ENCODE results near the gene KPNA3. TPM values are rescaled to one million over a fixed set of nuclear protein-coding genes. Genes with fewer than 3 reads are reported as not detected.

Gene KPNA3
- total RNA-seq, 4 donors from 2014 or later = 47.9 to 66.4 (median 55.4) TPM

DNA sequence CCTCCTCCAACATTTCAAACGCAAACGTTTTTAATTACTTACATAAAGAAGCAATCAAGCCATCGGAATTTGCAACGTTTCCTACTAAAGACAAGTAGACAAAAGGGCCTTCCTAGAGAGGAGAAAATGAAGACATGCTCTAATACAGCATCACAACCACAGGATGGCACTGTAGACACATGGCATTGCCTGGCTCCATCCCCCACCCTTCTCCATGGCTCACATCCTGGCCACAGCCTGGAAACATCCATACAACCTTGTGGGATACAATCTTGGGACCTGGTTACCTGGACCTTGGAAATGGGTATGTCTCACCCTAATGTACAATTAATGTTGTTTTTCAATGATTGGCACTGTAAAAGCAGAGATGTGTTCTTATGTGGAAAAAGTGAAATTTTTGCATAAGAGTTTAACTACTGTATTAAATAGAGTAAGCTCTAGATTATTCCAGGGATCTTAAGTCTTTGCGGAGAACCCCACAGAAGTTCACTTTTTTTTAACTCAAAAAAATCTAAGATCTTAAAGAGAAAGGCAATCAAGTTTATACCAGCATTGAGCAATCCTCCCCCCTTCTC, 122.7 kb downstream of the KPNA3 start:
- TF ChIP-seq, protein P1, sequence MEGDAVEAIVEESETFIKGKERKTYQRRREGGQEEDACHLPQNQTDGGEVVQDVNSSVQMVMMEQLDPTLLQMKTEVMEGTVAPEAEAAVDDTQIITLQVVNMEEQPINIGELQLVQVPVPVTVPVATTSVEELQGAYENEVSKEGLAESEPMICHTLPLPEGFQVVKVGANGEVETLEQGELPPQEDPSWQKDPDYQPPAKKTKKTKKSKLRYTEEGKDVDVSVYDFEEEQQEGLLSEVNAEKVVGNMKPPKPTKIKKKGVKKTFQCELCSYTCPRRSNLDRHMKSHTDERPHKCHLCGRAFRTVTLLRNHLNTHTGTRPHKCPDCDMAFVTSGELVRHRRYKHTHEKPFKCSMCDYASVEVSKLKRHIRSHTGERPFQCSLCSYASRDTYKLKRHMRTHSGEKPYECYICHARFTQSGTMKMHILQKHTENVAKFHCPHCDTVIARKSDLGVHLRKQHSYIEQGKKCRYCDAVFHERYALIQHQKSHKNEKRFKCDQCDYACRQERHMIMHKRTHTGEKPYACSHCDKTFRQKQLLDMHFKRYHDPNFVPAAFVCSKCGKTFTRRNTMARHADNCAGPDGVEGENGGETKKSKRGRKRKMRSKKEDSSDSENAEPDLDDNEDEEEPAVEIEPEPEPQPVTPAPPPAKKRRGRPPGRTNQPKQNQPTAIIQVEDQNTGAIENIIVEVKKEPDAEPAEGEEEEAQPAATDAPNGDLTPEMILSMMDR (IDR thresholded peaks at IDR 0.05) = peak; percentile 67 to 78 (median 69)
- no peak for TF ChIP-seq POLR2A (IDR thresholded peaks at IDR 0.05; ENCODE audit: low read depth)
- peaks cover under 1 to 32% (median 11%) of the 10 kb centered on the region in 4 donors for H3K36me3 ChIP-seq
- 58% methylated on average over 5 of the region's 5 CpGs for WGBS
- intact Hi-C loops (cut with DNase I) = loop anchor here (5.0 kb wide), 2 partner anchors 122 to 177 kb away; partner anchors contain the start of gene KPNA3
- no peaks in the 10 kb centered on the region for H3K27me3 ChIP-seq
- no peak overlapping the region for H3K27ac ChIP-seq (replicated peaks in 1 of 4)
- DNase-seq (ENCODE audit: extremely low spot score) = no peak
- no peaks in the 10 kb centered on the region for H3K9me3 ChIP-seq
- no peak overlapping the region for H3K4me3 ChIP-seq
- peaks cover 0 to 13% (median 0%) of the 10 kb centered on the region in 4 donors for H3K4me1 ChIP-seq

DNA sequence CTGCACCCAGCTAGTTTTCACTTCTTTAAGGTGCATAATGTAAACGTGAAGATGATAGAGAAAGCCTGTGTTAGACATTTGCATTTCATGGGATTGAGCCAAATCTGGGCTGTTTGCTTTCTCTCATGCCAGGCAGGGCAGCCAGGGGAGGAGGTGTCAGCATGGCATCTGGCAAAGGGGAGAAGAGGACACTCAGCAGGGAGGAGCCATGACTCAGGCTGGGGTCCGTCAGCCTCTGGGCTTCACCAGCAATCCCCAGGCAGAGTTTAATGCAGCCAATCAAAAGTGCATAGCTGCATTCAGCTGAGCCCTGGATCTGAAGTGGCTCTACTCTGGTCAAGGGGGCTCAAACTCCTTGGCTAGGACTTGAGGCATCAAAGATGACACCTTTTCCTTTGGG, 124.7 kb downstream of the KPNA3 start:
- peaks cover 0 to 13% (median 0%) of the 10 kb centered on the region in 4 donors for H3K4me1 ChIP-seq
- TF ChIP-seq, protein P1 (IDR thresholded peaks at IDR 0.05) = no peak
- TF ChIP-seq POLR2A (IDR thresholded peaks at IDR 0.05; ENCODE audit: low read depth) (no peak), POLR2AphosphoS5 (IDR thresholded peaks at IDR 0.05) (no peak)
- 78% methylated on average over 1 of the region's 2 CpGs for WGBS
- H3K36me3 ChIP-seq = peaks cover 0 to 35% (median 11%) of the 10 kb centered on the region in 4 donors
- DNase-seq (ENCODE audit: extremely low spot score) = no peak
- no peak overlapping the region for H3K4me3 ChIP-seq
- H3K9me3 ChIP-seq = no peaks in the 10 kb centered on the region
- intact Hi-C loops (cut with DNase I) = loop anchor here (5.0 kb wide), 1 partner anchor 180 kb away; no protein-coding TSS in a partner anchor
- H3K27me3 ChIP-seq = no peaks in the 10 kb centered on the region
- H3K27ac ChIP-seq (replicated peaks in 1 of 4) = no peak overlapping the region

DNA sequence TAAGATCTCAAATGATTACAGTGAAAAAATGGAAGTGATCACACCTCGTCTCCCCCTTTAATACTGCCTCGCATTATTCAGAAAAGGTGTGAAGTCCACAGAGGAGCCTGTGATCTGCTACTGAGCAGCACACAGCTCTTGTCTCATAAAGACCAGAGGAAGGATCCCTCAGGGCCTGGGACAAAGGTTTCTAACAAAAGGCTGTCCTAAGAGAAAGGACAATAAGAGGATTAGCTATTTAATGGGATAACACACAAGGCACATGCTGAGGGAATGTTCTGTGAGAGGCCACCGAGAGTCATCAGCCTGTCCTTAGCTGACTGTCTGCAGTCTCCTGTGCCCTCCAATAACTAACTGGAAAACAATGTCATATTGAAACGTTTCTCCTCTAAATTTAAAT, 127.9 kb downstream of the KPNA3 start:
- peaks cover 0 to 63% (median 13%) of the 10 kb centered on the region in 4 donors for H3K36me3 ChIP-seq
- WGBS = 86% methylated on average over 4 of the region's 4 CpGs

DNA sequence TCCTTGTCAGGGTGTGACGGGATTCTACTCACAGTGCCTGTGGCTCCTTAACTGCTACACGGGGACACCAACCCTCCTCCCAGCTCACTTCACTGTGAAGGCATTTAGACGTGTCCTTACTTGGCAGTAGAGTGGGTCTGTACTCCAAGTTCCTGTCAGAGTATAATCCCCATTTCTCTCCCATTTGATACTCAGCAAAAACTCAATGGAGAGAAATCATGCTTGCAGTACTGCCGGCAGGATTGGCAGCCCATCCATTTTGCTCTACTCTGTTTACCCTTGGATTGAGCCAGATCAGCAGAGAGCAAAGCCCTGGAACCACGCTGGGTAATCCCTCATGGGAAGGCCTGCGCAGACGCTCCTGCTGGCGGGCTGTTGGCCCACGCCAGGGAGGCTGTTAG, 135.2 kb downstream of the KPNA3 start:
- peak overlapping the region in 3 of 4 donors; percentile 44 to 67 (median 52) for H3K27ac ChIP-seq (replicated peaks in 1 of 4)
- H3K4me3 ChIP-seq = no peak overlapping the region
- H3K4me1 ChIP-seq = peaks cover 0 to 35% (median 23%) of the 10 kb centered on the region in 4 donors
- no peaks in the 10 kb centered on the region for H3K27me3 ChIP-seq
- H3K9me3 ChIP-seq = no peaks in the 10 kb centered on the region
- peaks cover 0 to 31% (median 3%) of the 10 kb centered on the region in 4 donors for H3K36me3 ChIP-seq
- no peak for DNase-seq (ENCODE audit: extremely low spot score)
- intact Hi-C loops (cut with DNase I) = no loop called here
- TF ChIP-seq POLR2A (IDR thresholded peaks at IDR 0.05; ENCODE audit: low read depth) = no peak
- TF ChIP-seq, protein P1 (IDR thresholded peaks at IDR 0.05) = no peak
- TF ChIP-seq EP300 (IDR thresholded peaks at IDR 0.05) = no peak
- TF ChIP-seq POLR2AphosphoS5 (IDR thresholded peaks at IDR 0.05) = peak; percentile 38 to 71
- 59% methylated on average over 9 of the region's 9 CpGs for WGBS

More for the DNA sequence above, 127.9 kb downstream of the KPNA3 start:
- Histone ChIP-seq H3K4me1 (no peaks in the 10 kb centered on the region), H3K27me3 (no peaks in the 10 kb centered on the region), H3K9me3 (no peaks in the 10 kb centered on the region), H3K27ac (replicated peaks in 1 of 4) (no peak overlapping the region), H3K4me3 (no peak overlapping the region)
- intact Hi-C loops (cut with DNase I) = loop anchor here (5.0 kb wide), 1 partner anchor 183 kb away; no protein-coding TSS in a partner anchor
- DNase-seq (ENCODE audit: extremely low spot score) = no peak
- no peak for TF ChIP-seq POLR2AphosphoS5 (IDR thresholded peaks at IDR 0.05)
- TF ChIP-seq, protein P1 (IDR thresholded peaks at IDR 0.05) = no peak
- TF ChIP-seq POLR2A (IDR thresholded peaks at IDR 0.05; ENCODE audit: low read depth) = no peak
- no peak for TF ChIP-seq EP300 (IDR thresholded peaks at IDR 0.05)

All from esophagus muscularis mucosa (tissue), 4 donors.